Keratinocyte (primary cell): ENCODE results near the gene TCERG1L. TPM values are rescaled to one million over a fixed set of nuclear protein-coding genes. Genes with fewer than 3 reads are reported as not detected.

Experiments
- DNase-seq: peaks from one replicate; pipeline ENCODE4 v3.0.0-alpha.2; 2011; ENCODE audit warnings: low read depth, missing footprints, low spot score
- FAIRE-seq: peaks from 2 replicates; lab custom pipeline; 2011; peaks lifted over from hg19 to GRCh38; lab: Jason Lieb, UNC
- H2AFZ ChIP-seq: 2 replicates; pipeline ENCODE4 v1.6.0; 2012; ENCODE audit warnings: low read length, control low read depth, inconsistent platforms; ENCODE audit not compliant: control insufficient read depth
- H3K27ac ChIP-seq: 2 replicates; pipeline ENCODE4 v1.5.1; 2011; ENCODE audit warnings: low read length; ENCODE audit not compliant: control insufficient read depth, insufficient read depth
- H3K27me3 ChIP-seq: 3 replicates; pipeline ENCODE4 v1.6.0; 2011; ENCODE audit warnings: low read length; ENCODE audit not compliant: control insufficient read depth, insufficient read depth; ENCODE audit errors: extremely low read depth
- H3K36me3 ChIP-seq, 2 experiments: 2 replicates in 1 of 2; 3 replicates in 1 of 2; pipeline ENCODE4 v1.5.1; 2011; ENCODE audit warnings: low read length in 2 of 2, mild to moderate bottlenecking in 1 of 2; ENCODE audit not compliant: control insufficient read depth in 2 of 2, insufficient read depth in 2 of 2; ENCODE audit errors: extremely low read depth in 1 of 2
- H3K4me1 ChIP-seq: 3 replicates; pipeline ENCODE4 v1.5.1; 2011; ENCODE audit warnings: low read length; ENCODE audit not compliant: control insufficient read depth, insufficient read depth; ENCODE audit errors: extremely low read depth
- H3K4me2 ChIP-seq: 3 replicates; pipeline ENCODE4 v1.6.0; 2011; ENCODE audit warnings: low read depth, low read length; ENCODE audit not compliant: control insufficient read depth, insufficient read depth; ENCODE audit errors: extremely low read depth
- H3K4me3 ChIP-seq, 3 experiments: fragments of 200-600 bp in 1 of 3; sonication (generic) in 1 of 3; 2 replicates in 2 of 3; 3 replicates in 1 of 3; pipeline ENCODE4 v1.5.1; 2011 to 2016; ENCODE audit warnings: low read length in 3 of 3, mild to moderate bottlenecking in 3 of 3, control low read depth in 2 of 3, inconsistent platforms in 1 of 3, low read depth in 1 of 3, mixed read lengths in 1 of 3, mixed run types in 1 of 3, moderate library complexity in 1 of 3; ENCODE audit not compliant: control insufficient read depth in 2 of 3, insufficient read depth in 2 of 3; ENCODE audit errors: extremely low read depth in 1 of 3
- H3K79me2 ChIP-seq: 2 replicates; pipeline ENCODE4 v1.6.0; 2012; ENCODE audit warnings: low read length; ENCODE audit not compliant: control insufficient read depth, insufficient read depth
- H3K9ac ChIP-seq: 3 replicates; pipeline ENCODE4 v1.6.0; 2011; ENCODE audit warnings: low read length; ENCODE audit not compliant: control insufficient read depth, insufficient read depth; ENCODE audit errors: extremely low read depth
- H3K9me1 ChIP-seq: 3 replicates; pipeline ENCODE4 v1.6.0; 2011; ENCODE audit warnings: low read length; ENCODE audit not compliant: control insufficient read depth, insufficient read depth; ENCODE audit errors: extremely low read depth
- H3K9me3 ChIP-seq: 2 replicates; pipeline ENCODE4 v1.5.1; 2012; ENCODE audit warnings: low read depth, low read length; ENCODE audit not compliant: control insufficient read depth
- H4K20me1 ChIP-seq: 3 replicates; pipeline ENCODE4 v1.6.0; 2011; ENCODE audit warnings: low read length; ENCODE audit not compliant: control insufficient read depth, insufficient read depth; ENCODE audit errors: extremely low read depth
- CTCF ChIP-seq, 3 experiments: IDR thresholded peaks in 1 of 3; conservative IDR thresholded peaks in 1 of 3; optimal IDR thresholded peaks in 1 of 3; 2 replicates in 2 of 3; 3 replicates in 1 of 3; pipeline versions ENCODE3 to v1.5.1; 2011; ENCODE audit warnings: low read length in 3 of 3, mild to moderate bottlenecking in 3 of 3, moderate library complexity in 2 of 3, control low read depth in 1 of 3, inconsistent platforms in 1 of 3; ENCODE audit not compliant: insufficient read depth in 2 of 3; ENCODE audit errors: extremely low read depth in 1 of 3
- EZH2 ChIP-seq: IDR thresholded peaks from one replicate; pipeline ENCODE4 v1.6.1; 2012; ENCODE audit warnings: inconsistent platforms, mild to moderate bottlenecking, low read length, moderate library complexity
- dilution Hi-C: fragments of 300-500 bp; cut with MboI; formaldehyde crosslinking; loops from one replicate; pipeline ENCODE4 v1.7.0; 2020; ENCODE audit warnings: low sequenced_read_pairs; ENCODE audit not compliant: extremely low pct_ligation_motif_present
- polyA plus RNA-seq, 5 experiments: library from polyadenylated mRNA; depleted of rRNA in 3 of 5; stranded (reverse) in 3 of 5; stranded (forward) in 1 of 5; unstranded in 1 of 5; fragments of >200 nt; gene quantifications; 1 replicate in 1 of 5; 2 replicates in 3 of 5; 3 replicates in 1 of 5; pipeline versions ENCODE4 v1.2.1 to v1.2.3, GENCODE V29; 2011 to 2012; ENCODE audit warnings: missing spikeins in 2 of 5, low read depth in 1 of 5, low replicate concordance in 1 of 5

TCERG1L gene
- polyA plus RNA-seq, 1 donor (not counting 4 experiments of a cell fraction or from before 2014, with no cell fraction given): not detected

DNA sequence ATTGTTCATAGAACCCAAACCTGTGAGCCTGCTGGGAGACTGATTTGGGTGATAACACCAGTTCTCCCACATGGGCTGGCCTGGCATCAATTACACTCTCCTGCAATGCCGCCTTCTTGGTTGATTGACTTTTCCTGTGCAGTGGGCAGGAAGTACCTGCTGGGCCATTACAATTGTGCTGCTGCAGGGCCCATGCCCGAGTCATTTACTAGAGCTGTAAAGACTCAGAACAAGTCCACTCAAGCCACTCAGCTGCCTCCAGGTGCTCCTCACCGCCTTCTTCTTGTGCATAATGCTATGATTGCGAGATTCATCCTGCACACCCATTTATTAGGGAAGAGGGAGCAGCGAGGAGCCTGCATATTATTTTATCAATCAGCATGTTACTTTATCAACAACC is 264.0 kb downstream of the TCERG1L start:
- no peak for TF ChIP-seq CTCF (optimal IDR thresholded peaks at IDR 0.05 in 1 of 3, IDR thresholded peaks at IDR 0.05 in 1 of 3, conservative IDR thresholded peaks at IDR 0.05 in 1 of 3; ENCODE audit: extremely low read depth in 1 of 3, insufficient read depth in 2 of 3, low read length in 3 of 3)
- no peak for DNase-seq
- dilution Hi-C loops: no loop called here

DNA sequence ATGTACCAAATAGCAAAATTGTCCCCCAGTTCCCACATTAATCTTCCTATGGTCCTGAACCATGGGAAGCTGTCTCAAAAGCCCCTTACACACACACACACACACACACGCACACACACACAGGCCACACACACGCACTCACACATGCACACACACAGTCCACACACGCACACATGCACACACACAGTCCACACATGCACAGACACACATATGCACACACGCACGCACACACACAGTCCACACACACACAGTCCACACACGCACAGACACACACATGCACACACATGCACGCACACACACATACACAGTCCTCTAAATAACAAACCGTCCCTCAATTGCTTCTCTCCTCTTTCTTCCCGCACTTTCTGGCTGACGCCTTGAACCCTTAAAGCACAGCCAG is 265.3 kb downstream of the TCERG1L start:
- DNase-seq (no peak), FAIRE-seq (no peak)
- Histone ChIP-seq H3K4me2 (no peak overlapping the region), H3K36me3 (no peaks in the 10 kb centered on the region), H3K27me3 (no peaks in the 10 kb centered on the region), H3K9me1 (no peaks in the 10 kb centered on the region), H3K27ac (no peak overlapping the region), H3K4me1 (no peaks in the 10 kb centered on the region), H4K20me1 (no peaks in the 10 kb centered on the region), H3K9ac (no peak overlapping the region), H2AFZ (no peak overlapping the region), H3K9me3 (peaks cover 2% of the 10 kb centered on the region), H3K4me3 (no peak overlapping the region), H3K79me2 (no peaks in the 10 kb centered on the region)
- TF ChIP-seq CTCF (optimal IDR thresholded peaks at IDR 0.05 in 1 of 3, IDR thresholded peaks at IDR 0.05 in 1 of 3, conservative IDR thresholded peaks at IDR 0.05 in 1 of 3; ENCODE audit: extremely low read depth in 1 of 3, insufficient read depth in 2 of 3, low read length in 3 of 3) (no peak), EZH2 (no peak)
- dilution Hi-C loops: no loop called here

More for the DNA sequence above, 264.0 kb downstream of the TCERG1L start:
- Histone ChIP-seq H3K36me3 (no peaks in the 10 kb centered on the region), H4K20me1 (no peaks in the 10 kb centered on the region), H3K9ac (no peak overlapping the region), H3K27ac (no peak overlapping the region), H3K4me1 (no peaks in the 10 kb centered on the region), H3K9me3 (peaks cover 5% of the 10 kb centered on the region), H3K4me2 (no peak overlapping the region), H3K4me3 (no peak overlapping the region), H3K9me1 (no peaks in the 10 kb centered on the region), H3K79me2 (no peaks in the 10 kb centered on the region), H2AFZ (no peak overlapping the region), H3K27me3 (no peaks in the 10 kb centered on the region)
- no peak for FAIRE-seq
